ENCODE data around the gene VAV3.

The VAV3 gene

DNA sequence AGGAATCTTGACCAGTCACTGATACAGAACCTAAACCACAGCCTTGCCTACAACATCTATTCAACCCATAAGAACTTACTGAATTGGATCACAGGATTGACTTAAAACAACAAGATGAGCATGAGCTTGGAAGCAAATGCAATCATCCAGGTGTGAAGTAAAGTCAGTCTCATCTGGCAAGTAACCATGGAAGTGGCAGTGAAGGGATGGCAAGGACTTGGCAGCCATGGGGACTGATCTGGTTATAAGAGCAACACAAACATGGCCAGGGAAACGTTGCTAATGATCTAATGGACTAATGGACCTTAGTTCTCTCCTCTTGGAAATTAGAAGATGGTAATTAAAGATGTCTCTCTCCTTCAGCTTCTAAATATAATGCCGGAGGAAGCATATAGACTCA is 133.1 kb downstream of the VAV3 start:
- no peak for DNase-seq

DNA sequence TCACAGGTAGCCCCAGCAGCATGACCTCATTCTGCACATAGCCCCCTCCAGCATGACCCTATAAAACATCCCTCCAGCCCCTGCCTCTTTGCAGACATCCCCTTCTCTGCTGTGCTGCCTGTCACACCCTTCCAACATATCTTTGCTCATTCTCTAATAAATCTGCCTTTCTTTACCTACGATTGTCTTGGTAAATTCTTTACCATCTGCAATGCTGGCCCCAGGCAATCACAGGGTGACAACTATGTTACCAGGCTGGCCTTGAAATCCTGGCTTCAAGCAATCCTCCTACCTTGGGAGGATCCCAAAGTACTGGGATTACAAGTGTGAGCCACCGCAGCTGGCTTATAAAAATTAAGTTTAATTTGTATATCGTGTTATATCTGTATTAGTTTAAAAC is 134.5 kb downstream of the VAV3 start:
- no peak for DNase-seq

DNA sequence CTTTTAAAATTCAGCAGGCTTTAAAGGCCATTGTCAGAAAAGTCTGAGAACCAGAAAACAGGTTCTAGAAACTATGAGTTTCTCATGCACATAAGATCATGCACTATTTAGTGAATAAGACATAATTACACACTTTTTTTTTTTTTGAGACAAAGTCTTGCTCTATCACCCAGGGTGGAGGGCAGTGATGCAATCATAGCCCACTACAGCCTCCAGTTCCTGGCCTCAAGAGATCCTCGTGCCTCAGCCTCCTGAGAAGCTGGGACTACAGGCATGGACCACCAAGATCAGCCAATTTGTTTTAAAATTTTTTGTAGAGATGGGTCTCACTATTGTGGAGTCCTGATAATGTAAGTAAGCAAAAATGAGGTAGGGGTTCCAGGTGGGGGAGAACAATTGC is 134.9 kb downstream of the VAV3 start:
- DNase-seq, result no peak

DNA sequence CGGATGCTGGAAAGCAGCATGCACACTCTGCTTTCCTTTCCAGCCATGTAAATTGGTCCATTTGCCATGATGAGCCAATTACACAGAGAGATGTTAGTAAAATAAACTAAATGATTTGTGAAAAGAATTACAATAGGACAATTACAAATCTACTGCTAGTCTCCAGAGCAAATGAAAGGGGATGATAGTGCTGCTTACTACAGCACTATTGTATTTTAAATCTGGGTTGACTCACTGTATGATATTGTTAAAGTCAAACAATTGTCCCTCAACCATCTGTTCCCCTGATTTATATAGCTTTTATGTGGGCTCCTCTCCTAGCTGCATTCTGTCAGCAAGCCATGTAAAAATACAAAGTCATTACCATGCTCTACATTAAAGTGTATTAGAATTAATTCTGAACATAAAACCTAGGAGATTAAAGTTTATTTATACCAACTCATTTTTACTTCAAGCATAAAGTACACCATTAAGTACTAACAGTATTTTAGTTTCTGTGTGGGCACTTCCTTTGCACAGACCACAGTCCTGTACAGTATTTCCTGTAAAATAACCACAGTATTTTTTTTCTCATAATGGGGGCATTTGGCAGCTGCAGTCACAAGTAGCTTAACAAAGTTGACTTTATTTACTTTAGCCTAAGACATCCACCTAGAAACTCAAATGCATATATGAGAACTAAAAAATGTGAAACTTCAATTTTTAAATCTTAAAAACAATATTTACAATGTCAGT is 135.8 kb downstream of the VAV3 start:
- DNase-seq, result peak; percentile 47

DNA sequence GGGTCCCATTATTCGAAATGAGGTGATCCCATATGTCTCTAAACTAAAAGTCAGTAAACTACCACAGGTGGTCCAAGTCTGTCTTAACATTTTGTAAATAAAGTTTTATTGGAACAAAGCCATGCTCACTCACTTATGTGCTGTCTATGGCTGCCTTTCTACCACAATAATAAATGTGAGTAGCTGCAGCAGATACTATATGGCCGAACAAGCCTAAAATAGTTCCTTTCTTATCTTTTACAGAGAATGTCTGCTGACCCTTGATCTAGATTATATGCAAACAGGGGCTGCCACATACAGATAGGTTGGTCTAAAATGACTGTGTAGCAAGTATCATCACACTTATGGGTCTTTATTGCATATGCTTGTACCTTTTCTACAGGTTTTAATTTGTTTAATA is 140.0 kb downstream of the VAV3 start:
- DNase-seq, result no peak

DNA sequence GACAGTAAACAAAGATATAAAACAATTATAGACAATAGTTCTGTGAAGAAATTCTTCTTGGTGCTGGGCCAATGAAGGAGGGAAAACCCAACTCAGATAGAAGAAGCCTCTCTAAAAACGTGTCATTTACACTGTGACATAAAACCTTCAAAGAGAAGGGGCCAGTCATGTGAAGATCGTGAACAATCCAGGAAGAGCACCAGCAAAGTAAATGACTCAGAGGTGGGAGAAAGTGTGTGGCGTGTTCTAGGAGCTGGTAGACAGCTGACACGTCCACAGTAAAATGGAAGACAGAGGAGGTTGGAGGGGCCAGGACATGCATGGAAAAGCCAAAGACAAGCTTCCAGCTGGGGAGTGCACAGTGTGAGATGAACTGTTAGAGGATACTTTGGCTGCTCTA is 143.6 kb downstream of the VAV3 start:
- DNase-seq, result peak; percentile 4

DNA sequence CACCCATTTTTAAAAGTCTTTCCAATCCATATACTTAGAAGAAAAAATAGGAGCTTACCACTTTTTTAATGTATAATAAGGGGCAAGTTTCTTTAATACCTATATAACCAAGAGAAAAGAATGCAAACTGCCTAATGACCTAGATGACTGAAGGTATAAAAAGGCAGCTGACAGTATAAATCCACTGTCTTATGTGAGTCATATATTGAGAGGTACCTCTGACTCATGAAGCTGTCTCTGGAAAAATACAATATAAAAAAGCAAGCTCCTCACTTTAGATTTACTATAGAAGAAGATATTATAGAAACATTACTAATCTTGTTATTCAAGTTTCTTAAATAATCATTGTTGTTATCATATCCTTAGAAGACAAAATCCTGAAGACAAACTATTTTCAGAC is 144.2 kb downstream of the VAV3 start:
- peak; percentile 24 for DNase-seq

DNA sequence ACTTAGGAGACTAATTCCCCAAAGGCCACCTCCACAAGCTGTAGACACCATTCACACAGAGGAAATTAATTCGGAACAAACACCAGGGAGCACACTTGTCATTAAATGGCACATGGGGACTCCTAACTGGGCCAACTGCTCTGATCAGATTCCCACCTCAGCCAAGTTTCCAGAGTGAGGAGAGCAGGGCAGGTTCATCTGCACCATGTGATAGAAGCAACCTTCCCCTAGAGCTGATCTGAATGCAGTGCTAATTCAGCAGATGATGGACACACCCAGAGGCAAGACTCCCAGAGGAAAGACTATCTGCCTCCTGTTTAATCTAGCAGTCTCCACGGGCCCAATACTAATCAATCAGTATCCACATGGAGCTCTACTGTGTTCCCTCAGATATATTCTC is 147.0 kb downstream of the VAV3 start:
- no peak for DNase-seq

DNA sequence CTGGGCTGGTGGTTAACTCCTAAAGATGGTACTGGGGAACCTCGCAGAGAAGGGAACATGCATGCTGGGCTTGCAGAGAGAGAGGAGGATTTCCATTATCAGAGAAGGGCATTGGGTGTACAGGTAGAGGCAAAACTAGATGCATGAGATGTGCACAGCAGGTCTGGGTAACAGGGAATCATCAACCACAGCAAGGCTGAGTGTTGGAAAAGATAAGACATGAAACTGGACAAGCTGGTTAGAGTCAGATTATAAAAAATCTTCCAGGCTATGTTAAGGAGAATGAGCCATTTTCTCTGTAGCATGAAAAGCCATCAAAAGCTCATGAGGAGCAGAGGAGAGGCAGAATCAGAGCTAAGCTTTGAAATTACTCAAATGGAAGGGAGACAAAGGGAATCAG is 147.8 kb downstream of the VAV3 start:
- DNase-seq, result no peak

DNA sequence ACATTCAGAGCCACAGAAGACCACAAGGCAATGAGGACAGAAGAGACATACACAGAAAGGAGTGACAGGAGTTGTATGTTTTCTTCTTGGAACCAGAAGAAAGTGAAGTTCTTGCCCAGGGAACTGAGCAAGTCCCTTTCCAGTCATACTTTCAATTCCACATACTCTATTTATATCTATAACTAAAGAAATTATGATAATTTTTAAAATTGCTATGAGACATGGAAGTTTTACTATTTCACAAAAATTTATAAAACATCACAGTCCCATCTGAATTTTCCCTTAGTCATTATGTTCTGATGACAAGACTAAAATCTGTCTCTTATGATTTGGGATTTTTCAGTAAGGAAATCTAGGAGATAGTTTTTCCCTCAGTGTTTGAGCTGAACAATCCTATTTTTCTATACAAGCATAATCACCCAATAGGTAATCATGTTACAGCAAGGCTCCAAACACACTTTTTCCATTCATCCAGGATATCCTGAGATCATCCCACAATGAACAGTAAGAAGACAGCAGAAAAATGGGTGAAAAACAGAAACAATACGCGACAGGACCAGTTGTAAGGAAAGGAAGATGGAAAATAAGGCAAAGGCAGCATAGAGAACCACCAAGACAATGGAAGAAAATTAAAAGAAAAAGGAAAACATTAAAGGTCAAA is 154.6 kb downstream of the VAV3 start:
- no peak for DNase-seq

DNA sequence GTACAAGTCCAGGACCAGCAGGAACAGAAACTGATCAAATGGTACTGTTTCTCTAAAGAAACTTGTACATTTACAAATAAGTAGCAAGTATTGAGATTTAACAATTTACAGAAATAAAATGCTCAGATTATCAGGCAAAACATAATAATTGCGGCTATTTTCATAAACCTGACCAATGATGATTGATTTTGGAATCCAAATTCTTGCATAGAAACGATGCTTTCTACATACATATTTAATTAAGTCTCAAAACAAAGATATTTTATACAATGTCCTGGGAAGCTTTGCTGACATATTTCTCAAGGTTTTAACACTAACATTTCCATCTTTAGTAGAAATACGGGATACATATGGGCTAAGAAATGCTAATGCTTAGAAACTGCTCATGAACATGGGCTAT is 157.1 kb downstream of the VAV3 start:
- DNase-seq, result no peak

DNA sequence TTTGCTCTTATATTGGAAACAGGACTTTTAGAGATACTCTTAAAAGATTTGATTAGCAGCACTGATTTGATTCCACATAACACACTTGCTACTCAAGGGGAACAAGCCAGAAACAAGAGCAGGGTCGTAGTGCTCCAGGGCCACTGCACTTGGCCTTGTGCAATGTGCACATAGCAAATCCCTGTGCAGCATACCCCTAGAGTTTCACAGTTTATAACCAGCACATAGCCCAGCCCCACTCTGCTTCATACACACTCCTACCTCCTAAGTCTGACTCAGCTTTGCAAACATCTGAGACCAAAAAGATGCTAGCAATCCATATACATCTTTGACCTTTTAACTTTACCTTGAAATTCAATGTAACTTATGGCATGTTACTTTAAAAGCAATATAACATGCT is 157.6 kb downstream of the VAV3 start:
- DNase-seq, result no peak

DNA sequence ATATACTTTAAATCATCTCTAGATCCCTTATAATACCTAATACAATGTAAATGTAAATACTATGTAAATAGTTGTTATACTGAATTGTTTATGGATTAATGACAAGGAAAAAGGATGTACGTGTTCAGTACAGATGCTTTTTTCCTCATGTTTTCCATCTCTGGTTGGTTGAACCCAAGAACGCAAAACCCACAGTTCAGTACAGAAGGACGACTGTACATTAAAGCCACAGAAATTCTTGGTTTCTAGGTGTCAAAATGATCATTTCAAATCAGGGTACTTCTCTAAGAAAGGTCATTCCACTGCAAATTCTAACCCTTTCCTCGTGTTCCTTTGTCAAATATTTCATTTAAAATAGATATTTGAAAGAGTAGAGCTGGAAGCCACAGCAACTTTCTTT is 158.1 kb downstream of the VAV3 start:
- no peak for DNase-seq

DNA sequence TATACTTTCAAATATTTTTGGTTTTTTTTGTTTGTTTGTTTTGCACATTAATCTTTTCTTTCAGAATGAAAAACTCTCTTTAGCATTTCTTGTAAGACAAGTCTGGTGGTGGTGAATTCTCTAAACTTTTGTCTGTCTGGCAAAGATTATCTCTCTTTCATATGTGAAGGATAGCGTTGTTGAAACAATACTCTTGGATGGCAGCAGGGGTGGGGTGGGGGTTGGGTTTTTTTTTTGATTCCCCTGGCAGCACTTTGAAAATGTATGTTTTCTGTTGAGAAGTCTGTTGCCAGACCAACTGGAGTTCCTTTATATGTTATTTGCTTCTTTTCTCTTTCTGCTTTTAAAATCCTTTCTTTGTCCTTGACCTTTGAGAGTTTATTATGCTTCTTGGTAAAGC is 160.2 kb downstream of the VAV3 start:
- DNase-seq, result no peak

DNA sequence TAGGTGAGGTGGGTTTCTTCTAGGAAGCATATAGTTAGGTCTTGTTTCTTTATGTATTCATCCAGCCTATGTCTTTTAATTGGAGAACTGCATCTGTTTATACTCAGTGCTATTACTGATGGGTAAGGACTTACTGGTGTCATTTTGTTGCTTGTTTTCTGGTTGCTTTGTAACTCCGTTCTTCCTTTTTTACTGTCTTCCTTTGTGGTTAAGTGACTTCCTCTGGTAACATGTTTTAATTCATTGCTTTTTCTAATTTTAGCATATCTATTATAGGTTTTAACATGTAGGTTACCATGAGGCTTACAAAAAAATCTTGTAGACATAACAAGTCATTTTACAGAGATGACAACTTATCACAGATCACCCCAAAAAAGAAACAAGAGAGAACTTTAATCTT is 160.8 kb downstream of the VAV3 start:
- DNase-seq, result no peak

DNA sequence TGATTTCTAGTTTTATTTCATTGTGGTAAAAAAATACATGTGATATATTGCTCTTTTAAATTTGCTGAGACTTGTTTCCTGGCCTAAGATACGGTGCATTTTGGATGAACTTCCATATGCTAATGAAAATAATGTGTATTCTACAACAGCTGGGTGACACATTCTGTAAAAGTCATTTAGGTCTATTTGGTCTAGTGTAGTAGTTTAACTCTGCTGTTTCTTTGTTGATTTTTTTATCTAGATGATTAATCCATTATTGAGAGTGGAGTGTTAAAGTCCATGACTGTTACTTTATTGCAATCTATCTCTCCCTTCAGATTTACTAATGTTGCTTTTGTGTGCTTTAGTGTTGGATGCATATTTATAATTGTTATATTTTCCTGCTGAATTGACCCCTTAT is 161.4 kb downstream of the VAV3 start:
- no peak for DNase-seq

DNA sequence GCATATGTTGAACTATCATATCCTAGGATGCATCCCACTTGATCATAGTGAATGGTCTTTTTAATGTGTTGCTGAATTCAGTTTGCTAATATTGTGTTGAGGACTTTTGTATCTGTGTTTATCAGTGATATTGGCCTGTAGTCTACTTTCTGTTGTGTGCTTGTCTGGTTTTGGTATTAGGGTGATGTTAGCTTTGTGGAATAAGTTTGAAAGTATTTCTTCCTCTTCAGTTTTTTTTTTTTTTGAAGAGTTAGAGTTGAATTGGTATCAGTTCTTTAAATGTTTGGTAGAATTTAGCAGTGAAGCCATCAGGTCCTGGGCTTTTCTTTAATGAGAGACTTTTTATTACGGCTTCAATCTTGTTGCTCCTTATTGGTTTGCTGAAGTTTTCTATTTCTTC is 162.3 kb downstream of the VAV3 start:
- DNase-seq, result no peak

DNA sequence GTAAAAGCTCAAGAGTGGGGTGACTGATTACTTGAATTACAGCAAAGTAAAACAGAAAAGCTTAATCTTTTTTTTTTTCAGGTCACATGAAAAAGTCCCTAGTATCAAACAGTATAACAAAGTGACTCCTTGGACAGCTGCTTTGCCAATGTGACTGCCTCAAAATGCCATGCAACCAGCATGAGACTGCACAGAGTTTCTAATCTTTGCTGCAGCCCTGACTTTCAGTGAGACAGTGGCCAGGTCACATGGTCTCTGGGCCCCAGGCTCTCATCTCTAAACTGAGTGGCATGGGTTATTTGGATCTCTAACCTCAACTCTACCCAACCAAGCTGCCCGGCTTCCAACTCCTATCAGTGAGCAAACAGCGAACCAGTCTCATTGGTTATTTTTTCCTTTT is 169.0 kb downstream of the VAV3 start:
- DNase-seq, result no peak

DNA sequence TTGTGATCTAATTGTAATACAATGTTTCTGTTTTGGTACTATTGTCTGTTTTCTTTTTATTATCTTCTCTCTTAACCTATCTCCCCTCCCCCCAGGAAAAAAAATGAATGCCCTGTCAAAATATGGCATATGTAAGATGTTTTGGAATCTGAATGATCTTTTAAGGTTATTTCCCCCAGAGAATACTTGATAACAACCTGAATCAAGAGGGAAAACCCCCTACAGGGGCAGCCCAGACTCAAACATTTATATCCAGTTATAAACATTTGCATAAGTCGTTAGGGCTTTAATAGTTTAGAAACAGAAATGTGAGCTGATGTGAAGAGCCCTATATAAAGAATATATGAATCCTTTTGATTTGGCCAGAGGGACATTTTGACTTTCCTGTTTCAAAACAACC is 169.5 kb downstream of the VAV3 start:
- DNase-seq, result no peak

DNA sequence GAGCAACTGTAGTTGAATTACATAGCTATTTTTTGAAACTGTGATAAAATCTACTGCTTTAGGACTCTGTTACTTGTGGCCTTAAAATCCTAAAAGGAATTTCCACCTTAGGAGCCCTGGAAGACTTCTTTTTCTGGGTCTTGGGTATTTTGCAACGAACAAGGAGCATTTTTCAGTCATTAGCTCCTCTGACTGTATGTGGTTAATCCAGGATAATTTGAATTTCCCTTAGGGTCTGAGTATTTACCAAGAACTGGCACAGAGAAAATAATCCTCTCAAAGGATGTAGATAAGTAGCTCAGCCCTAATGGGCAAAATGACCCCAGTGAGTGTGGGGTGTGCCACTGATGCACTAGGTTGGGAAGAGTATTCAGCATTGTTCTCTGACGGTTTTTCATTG is 170.4 kb downstream of the VAV3 start:
- no peak for DNase-seq

DNA sequence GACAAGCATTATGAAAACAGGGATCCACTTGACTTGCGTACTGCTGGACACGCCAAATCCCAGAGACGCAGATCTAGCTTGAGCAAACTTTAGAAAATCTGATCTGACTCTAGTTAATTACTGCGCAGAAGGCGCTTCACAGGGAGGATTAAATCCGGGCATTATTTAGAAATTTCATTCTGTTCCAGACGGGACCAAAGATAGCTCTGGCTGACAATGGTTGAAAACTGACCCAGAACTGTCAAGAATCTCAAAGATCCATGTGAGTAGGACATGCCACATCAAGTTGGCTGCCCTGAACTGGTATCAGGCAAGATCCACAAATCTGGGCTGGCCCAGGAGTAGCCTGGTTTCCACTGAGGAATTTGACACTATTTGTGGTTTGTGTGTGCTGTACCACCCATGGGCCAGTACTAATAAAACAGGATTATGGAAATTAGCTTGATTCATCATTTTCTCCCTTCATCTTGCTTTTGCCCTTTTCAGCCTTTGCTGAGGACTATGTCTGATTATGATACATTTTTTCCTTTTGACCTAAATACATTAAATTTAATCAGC is 171.0 kb downstream of the VAV3 start:
- DNase-seq, result no peak

DNA sequence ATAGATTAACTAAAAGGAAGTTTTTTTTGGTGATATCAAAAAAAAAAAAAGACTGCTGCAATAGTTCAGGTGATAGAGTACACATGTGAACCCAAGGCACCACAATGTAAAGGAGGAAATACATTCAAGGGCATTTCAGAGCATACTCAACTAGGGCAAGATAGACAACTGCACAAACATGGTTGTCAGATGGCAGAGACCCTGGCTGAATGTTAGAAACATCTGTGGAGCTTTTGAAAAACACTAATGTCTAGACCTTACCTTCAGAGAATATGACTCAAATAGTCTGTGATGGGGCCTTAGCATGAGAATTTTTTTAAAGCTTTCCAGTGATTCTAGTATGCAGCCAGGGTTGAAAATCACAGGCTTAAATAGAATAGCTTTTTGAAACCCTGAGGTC is 173.6 kb downstream of the VAV3 start:
- no peak for DNase-seq

DNA sequence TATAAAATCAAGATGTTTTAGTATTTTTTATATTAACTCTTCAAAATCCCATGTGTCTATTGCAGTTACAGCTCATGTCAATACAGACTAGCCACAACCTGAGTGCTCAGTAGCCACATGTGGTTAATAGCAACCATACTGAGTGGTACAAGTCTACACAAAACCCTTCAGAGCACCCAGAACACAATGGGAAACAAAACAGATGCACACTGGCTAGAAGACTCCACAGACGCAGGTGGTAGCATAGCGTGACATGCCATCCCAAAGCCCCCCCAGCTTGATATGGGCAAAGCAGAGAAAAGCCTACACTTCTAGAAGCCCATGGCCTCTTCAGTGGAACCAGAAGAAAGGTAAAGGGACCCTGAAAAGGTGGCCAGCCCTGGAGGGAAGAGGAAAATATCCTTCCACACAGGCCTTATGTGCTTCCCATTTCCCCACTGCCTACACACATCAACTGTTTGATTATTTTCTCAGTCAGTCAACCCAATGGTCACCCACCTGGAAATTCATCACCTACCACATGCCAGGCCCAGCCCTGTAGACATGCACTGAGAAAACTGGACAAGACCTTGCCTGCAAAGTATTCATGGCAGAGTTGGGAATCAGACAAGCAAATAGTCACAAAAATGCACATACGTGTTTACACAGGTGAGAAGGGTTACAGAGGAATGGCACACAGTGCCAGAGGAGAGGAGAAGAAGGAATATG is 175.0 kb downstream of the VAV3 start:
- DNase-seq, result no peak
